ENCODE data around the gene TRDMT1. TPM values are rescaled to one million over a fixed set of nuclear protein-coding genes. Genes with fewer than 3 reads are reported as not detected.

Gene TRDMT1
- total RNA-seq, 1 experiment from 2014 or later: 20.2 TPM

DNA sequence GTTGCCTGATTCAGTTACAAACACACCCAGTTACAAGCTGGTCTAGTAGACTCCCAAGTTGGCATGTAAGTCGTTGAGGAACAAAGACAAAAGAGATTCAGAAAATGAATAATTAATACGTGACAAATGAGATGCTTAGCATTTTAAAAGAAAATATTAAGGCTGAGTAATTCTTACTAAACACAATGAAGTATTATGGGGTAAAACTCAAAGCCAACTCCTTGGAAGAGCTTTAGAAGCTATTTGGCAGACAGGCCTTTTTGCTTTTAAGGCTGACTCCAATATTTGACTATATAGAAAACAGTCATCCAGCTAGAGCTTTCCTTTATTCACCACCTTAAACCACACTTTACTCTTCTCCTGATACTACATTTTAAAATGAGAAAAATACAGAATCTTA is 5.4 kb downstream of the TRDMT1 start:
- Histone ChIP-seq H3K79me2 (ENCODE audit: insufficient read depth, low read length) (no peaks in the 10 kb centered on the region), H2BK5ac (ENCODE audit: insufficient read length, low read length) (no peak overlapping the region), H2AFZ (ENCODE audit: low read length) (no peak overlapping the region), H4K5ac (ENCODE audit: insufficient read length, low read depth, low read length) (no peak overlapping the region), H2BK12ac (ENCODE audit: insufficient read length, low read depth, low read length) (no peak overlapping the region), H2BK15ac (ENCODE audit: low read depth, low read length) (no peak overlapping the region), H2AK5ac (ENCODE audit: insufficient read length, low read length) (no peak overlapping the region), H3K4me2 (ENCODE audit: insufficient read depth, insufficient read length, low read length) (no peak overlapping the region), H3K23ac (ENCODE audit: insufficient read length, low read depth, low read length) (no peak overlapping the region), H3K27me3 (ENCODE audit: insufficient read depth, low read length) (no peaks in the 10 kb centered on the region), H2BK20ac (ENCODE audit: low read depth, low read length, poor library complexity, severe bottlenecking) (no peak overlapping the region), H3K23me2 (ENCODE audit: insufficient read length, low read depth, low read length, poor library complexity, severe bottlenecking) (peaks cover 7% of the 10 kb centered on the region), H3K9me3 (ENCODE audit: control insufficient read depth, low read depth, low read length) (no peaks in the 10 kb centered on the region), H3K4me1 (ENCODE audit: insufficient read depth, low read length) (no peaks in the 10 kb centered on the region; the same call in 1 of the 2 replicates), H4K91ac (ENCODE audit: insufficient read length, low read depth, low read length) (no peak overlapping the region), H4K8ac (replicated peaks; ENCODE audit: insufficient read length, low read depth, low read length) (no peak overlapping the region), H2BK120ac (ENCODE audit: low read depth, low read length, poor library complexity, severe bottlenecking) (no peak overlapping the region), H3K14ac (ENCODE audit: insufficient read depth, low read length) (no peak overlapping the region), H3K79me1 (ENCODE audit: insufficient read depth, low read depth, low read length, poor library complexity, severe bottlenecking) (peaks cover 2% of the 10 kb centered on the region), H3K4ac (ENCODE audit: low read depth, low read length) (no peak overlapping the region), H3K9ac (ENCODE audit: extremely low read depth, insufficient read length, low read length) (no peak overlapping the region), H3K18ac (ENCODE audit: insufficient read length, low read depth, low read length) (no peak overlapping the region), H3K27ac (ENCODE audit: insufficient read length, low read depth, low read length) (no peak overlapping the region), H3K56ac (ENCODE audit: insufficient read length, low read depth, low read length) (no peak overlapping the region), H4K20me1 (ENCODE audit: control insufficient read depth, insufficient read depth, insufficient read length) (no peaks in the 10 kb centered on the region), H3T11ph (ENCODE audit: low read length) (no peak overlapping the region)
- no peak overlapping the region for H3K27ac Mint-ChIP-seq
- TF ChIP-seq, protein P1, sequence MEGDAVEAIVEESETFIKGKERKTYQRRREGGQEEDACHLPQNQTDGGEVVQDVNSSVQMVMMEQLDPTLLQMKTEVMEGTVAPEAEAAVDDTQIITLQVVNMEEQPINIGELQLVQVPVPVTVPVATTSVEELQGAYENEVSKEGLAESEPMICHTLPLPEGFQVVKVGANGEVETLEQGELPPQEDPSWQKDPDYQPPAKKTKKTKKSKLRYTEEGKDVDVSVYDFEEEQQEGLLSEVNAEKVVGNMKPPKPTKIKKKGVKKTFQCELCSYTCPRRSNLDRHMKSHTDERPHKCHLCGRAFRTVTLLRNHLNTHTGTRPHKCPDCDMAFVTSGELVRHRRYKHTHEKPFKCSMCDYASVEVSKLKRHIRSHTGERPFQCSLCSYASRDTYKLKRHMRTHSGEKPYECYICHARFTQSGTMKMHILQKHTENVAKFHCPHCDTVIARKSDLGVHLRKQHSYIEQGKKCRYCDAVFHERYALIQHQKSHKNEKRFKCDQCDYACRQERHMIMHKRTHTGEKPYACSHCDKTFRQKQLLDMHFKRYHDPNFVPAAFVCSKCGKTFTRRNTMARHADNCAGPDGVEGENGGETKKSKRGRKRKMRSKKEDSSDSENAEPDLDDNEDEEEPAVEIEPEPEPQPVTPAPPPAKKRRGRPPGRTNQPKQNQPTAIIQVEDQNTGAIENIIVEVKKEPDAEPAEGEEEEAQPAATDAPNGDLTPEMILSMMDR (conservative IDR thresholded peaks at IDR 0.05): no peak
- no CpG with 5 or more reads among the region's 2 CpGs for WGBS (ENCODE audit: extremely low coverage, insufficient read length, low lambda C conversion rate)
- no peak for DNase-seq
- H3K36me3 Mint-ChIP-seq (ENCODE audit: insufficient read depth in 1 of 3, low read depth in 3 of 3): peaks cover 0 to 6% (median 0%) of the 10 kb centered on the region in 3 experiments; a peak in 3 of 7 replicates
- peaks cover 2 to 7% of the 10 kb centered on the region in 2 experiments; a peak in 4 of 5 replicates for H3K9me3 Mint-ChIP-seq
- no peaks in the 10 kb centered on the region for H3K27me3 Mint-ChIP-seq (ENCODE audit: low read depth)
- H3K4me3 Mint-ChIP-seq: no peak overlapping the region
- peaks cover 47 to 50% of the 10 kb centered on the region in 2 experiments for H3K4me1 Mint-ChIP-seq

Data from H9 (cell line).